NCI-H1092 (cell line): ENCODE data around the gene KRTAP5-2.
"Not testable (repeated sequence)": the region's sequence is repeated elsewhere in the genome, so short reads cannot be mapped to it uniquely, and the experiment has no call there.

Experiments used
- DNase-seq: peaks from one replicate; lab custom pipeline; 2025; lab: John Stamatoyannopoulos, UW

Gene KRTAP5-2

GRCh38 chr11:1597994-1598380, at the start of gene KRTAP5-2:
Gene KRTAP5-2, minus strand, starts transcription at chr11:1598294. Its CDS starts 44 bp downstream, at chr11:1598250.
- no peak for DNase-seq

- not testable (repeated sequence) for DNase-seq
Measured at GRCh38 chr11:1646540-1646939, 48.4 kb upstream of the KRTAP5-2 start.

DNA sequence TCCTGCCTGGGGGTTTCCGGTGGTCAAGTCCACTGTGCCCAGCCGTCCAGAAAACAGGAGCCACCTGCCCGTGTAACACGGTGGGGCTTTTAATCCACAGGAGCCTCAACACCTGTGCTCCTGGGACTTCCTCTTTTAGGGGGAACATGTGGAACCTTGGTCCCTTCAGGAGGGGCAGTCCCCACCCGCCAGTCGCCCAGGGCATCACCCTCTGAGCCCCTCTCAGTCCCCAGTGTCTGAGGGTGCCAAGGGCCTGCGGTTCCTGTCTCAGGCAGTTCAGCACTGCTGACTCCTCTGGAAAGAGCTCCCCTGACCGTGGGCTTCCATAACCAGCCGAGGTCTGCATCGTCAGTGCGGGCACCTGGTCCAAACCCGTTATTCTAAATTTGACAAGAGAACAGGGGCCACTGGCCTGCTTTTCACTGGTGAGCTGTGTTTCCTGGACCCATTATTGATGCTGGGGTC, 47.3 kb upstream of the KRTAP5-2 start:
- DNase-seq: no peak

- DNase-seq: no peak
Measured at GRCh38 chr11:1644601-1645356, 46.7 kb upstream of the KRTAP5-2 start.

- DNase-seq: no peak
Measured at GRCh38 chr11:1643146-1643690, 45.1 kb upstream of the KRTAP5-2 start.

- no peak for DNase-seq
Measured at GRCh38 chr11:1642288-1643145, 44.4 kb upstream of the KRTAP5-2 start.

DNA sequence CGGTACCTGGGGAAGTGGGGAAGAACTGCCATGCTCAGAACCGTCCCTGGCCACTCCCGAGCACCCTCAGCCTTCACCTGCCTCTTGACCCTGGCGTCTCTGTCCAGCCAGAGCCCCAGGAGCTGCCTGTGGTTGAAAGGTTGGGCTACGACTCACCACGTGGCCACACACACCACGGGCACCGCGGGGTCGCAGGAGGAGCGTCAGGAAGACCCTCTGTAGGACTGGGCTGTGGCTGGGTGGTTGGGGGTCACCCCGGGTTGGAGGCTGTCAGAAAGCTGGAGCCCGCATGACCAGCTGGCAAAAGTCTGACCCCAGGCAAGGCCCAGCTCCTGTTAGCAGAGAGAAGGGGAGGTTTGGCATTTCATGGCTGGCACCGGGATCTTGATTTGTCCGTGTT, 43.0 kb upstream of the KRTAP5-2 start:
- DNase-seq: no peak

GRCh38 chr11:1640076-1640946, 42.2 kb upstream of the KRTAP5-2 start:
- peak; percentile 68 for DNase-seq

DNA sequence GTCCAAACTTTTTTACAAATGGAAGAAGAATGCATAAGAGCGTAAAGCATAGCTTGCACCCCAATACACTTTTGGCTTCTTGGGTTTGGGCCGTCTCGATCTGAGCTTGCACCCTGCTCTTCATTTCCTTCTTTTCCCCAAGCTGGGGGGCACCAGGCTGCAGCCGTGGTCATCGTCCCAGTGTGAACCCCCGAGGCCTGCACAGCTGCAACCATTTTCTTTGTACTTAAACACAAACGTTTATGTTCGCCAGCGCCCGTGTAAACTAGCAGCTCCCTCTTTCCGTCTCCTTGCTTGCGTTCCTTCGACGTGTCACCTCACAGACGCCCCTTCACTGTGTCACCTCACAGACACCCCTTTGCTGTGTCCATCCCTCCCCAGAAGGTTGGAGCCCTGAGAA, 41.6 kb upstream of the KRTAP5-2 start:
- DNase-seq: no peak

DNA sequence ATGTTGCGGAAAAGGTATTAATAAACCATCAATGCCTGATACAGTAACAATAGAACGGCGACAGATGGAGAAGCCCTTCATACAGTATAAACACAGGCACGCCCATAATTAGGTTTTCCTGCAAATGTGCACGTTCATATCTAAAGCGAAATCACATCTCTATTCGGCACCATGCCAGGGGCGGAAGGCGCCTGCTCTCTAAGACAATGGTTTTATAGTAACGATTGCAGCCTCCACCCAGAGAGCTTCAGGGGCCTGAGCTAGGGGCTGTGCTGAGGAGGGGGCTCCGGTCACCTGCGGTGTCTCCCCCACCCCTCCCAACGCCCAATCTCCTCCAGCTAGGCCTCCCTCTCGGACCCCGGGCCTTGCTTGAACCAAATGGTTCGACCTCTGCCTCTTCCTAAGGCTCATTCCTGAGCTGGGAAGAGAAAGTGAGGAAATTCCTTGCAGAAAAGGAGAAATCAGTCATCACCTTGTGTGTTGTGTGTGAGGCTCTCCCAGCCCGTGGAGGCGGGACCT, 41.1 kb upstream of the KRTAP5-2 start:
- peak; percentile 89 for DNase-seq

DNA sequence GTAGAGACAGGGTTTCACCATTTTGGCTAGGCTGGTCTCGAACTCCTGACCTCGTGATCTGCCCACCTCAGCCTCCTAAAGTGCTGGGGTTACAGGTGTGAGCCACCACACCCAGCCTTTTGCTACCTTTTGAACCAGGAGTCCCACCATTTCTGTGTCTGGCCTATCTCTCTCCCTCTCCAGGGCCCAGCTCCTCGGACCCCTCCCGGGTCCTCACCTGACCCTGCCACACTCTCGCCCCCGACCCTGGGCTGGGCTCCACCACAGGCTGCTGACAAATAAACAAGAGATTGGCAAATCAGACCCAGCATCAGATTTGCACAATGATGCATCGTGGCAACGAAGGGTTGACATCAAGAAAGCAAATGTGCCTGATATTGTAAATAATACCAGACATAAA, 40.2 kb upstream of the KRTAP5-2 start:
- DNase-seq: peak; percentile 17

DNA sequence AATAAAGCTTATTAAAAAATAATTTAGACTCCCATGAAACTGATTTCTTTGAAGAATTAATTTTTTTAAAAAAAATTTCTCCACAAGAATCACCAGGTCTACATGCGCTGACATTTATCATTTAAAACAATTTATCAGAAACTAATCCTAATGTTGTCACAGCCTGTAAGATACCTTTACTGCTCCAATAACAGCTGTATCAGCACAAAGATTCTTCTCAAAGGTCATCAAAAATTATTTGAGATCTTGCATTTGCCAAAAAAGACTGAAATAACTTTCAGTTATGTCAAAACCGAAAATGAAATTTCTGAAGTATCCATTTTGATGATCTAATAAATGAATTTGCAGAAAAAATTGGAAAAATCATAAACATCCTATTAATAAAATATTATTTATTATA, 39.5 kb upstream of the KRTAP5-2 start:
- DNase-seq: no peak

- no peak for DNase-seq
Measured at GRCh38 chr11:1636291-1636950, 38.3 kb upstream of the KRTAP5-2 start.

- no peak for DNase-seq
Measured at GRCh38 chr11:1633864-1634263, 35.8 kb upstream of the KRTAP5-2 start.

GRCh38 chr11:1632053-1632714, 34.1 kb upstream of the KRTAP5-2 start:
- peak; percentile 32 for DNase-seq

DNA sequence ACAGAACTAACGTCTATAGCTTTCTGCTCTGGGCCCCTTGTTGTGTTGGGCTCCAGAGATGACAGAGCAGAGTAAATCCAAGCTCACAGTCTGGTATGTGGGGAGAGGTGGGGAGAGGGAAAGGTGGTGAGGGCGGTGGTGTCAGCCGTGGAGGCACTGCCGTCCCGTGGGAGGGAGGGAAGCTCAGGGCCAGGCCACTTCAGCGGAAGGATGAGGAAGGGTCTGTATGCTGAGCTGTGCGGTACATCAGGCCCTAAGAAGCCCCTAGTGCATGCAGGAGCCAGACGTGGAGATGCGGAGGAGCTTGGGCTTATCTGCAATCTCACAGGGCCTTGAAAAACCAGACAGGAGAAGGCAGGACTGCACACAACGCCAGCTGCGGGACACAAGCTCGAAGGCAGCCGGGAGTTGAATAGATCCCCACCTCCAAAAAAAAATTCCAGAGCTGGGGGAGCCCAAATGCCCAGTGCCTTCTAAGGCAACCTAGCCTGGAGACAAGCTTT, 33.0 kb upstream of the KRTAP5-2 start:
- no peak for DNase-seq

- DNase-seq: no peak
Measured at GRCh38 chr11:1630271-1630670, 32.2 kb upstream of the KRTAP5-2 start.

DNA sequence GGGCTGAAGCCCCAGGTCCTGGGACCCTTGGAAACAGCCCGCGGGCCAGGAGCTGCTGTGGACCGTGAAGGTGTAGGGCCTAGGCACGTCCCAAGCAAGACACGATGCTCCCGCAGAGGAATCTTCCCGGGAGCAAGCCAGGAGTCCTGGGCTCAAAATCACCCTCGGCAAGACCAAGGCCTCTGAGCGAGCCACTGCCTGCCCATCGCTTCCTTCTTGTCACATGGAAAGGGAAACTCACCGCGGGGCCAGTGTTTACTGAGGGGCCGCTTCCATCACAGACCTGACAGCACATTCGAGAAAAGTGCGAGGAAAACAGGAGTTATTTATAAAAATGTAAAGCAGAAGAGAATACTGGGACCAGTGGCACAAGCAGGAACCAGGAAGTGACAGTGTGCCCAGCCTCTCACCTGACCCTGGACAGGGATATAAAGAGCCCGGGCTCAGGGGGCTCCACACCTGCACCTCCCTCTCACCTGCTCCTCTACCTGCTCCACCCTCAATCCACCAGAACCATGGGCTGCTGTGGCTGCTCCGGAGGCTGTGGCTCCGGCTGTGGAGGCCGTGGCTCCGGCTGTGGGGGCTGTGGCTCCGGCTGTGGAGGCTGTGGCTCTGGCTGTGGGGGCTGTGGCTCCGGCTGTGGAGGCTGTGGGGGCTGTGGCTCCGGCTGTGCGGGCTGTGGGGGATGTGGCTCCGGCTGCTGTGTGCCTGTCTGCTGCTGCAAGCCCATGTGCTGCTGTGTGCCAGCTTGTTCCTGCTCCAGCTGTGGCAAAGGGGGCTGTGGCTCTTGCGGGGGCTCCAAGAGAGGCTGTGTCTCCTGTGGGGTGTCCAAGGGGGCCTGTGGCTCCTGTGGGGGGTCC, 31.5 kb upstream of the KRTAP5-2 start, which contains the start of gene KRTAP5-5:
Gene KRTAP5-5, plus strand, starts transcription at position 450 of the 860 bp plus-strand sequence. Its CDS starts 66 bp downstream, at position 516.
- DNase-seq: no peak
